Measurements from ENCODE around the gene BCL2L1. TPM values are rescaled to one million over a fixed set of nuclear protein-coding genes. Genes with fewer than 3 reads are reported as not detected.

BCL2L1 gene
- total and polyA plus RNA-seq, 10 of the 15 experiments (the other 5 are each of a cell fraction or from before 2014, with no cell fraction given): 0.63 to 67.7 (median 43.6) TPM

DNA sequence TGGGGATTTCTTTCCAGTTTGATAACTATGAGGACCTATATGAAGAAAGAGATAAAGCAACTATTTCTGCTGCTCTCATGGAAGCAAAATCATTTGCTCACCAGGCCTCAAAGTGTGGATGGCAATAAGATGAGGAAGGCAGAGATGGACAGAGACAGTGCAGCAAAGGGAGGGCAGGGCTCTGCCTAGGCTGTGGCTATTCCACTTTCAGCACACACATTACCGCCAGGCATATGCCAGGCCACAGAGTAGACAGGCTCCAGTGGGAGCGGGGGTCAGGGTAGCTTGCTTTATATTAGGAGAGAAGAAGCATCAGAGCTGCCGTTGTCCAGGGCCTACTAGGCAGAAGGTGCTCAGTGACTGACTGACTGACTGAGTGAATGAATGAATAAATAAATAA is 40.9 kb downstream of the BCL2L1 start:
- ATAC-seq: no peak
- POLR2A ChIA-PET: interaction anchor here (1.6 kb wide), 3 partner anchors 12 to 41 kb away, joined by 6 read pairs; partner anchors contain the start of gene BCL2L1
- H3K9ac ChIP-seq (ENCODE audit: control insufficient read depth, insufficient read depth, low read length): no peak overlapping the region
- BruUV-seq (replicated peaks): no TSS peak
- CTCF ChIA-PET: interaction anchor here (1.0 to 7.8 kb wide), 3 partner anchors 8 to 39 kb away, joined by 3 to 141 read pairs (median 52); partner anchors contain the start of gene BCL2L1
- RAD21 ChIA-PET (ENCODE audit: unreplicated experiment): interaction anchor here (1.4 to 1.9 kb wide), 3 partner anchors 20 to 42 kb away, joined by 4 to 5 read pairs (median 4); no protein-coding TSS in a partner anchor
- in situ Hi-C loops (cut with MboI) (no loop called here), intact Hi-C loops (cut with micrococcal nuclease; ENCODE audit: unreplicated experiment) (no loop called here)
- H3K9me3 ChIP-seq (replicated peaks; ENCODE audit: control insufficient read depth, insufficient read depth, low read length): no peaks in the 10 kb centered on the region
- no peak overlapping the region for H2AFZ ChIP-seq (ENCODE audit: control insufficient read depth, low read depth, low read length)
- H3K4me1 ChIP-seq (ENCODE audit: control insufficient read depth, insufficient read depth, low read length): peaks cover 32% of the 10 kb centered on the region
- no peak for FAIRE-seq
- 98% methylated on average over 3 of the region's 3 CpGs for WGBS (ENCODE audit: insufficient coverage, insufficient replicate concordance, low lambda C conversion rate, missing lambda C conversion rate)
- H3K27ac ChIP-seq (ENCODE audit: control insufficient read depth, insufficient read depth): no peak overlapping the region
- H3K36me3 ChIP-seq (ENCODE audit: control insufficient read depth in 2 of 2, insufficient read depth in 2 of 2, low read length in 1 of 2): peaks cover 4 to 21% of the 10 kb centered on the region in 2 experiments
- H3K27me3 ChIP-seq (replicated peaks in 1 of 2; ENCODE audit: control insufficient read depth in 2 of 2, insufficient read depth in 2 of 2, low read length in 1 of 2): no peaks in the 10 kb centered on the region
- no peak for DNase-seq (ENCODE audit: low read depth, low spot score)
- SMC1A ChIA-PET (ENCODE audit: uncharacterized antibody, unreplicated experiment): interaction anchor here (0.9 to 5.9 kb wide), 3 partner anchors 20 to 38 kb away, joined by 3 to 146 read pairs (median 43); partner anchors contain the start of gene BCL2L1
- no peak overlapping the region for H3K4me3 ChIP-seq
- no peak overlapping the region for H3K4me2 ChIP-seq (ENCODE audit: control insufficient read depth, insufficient read depth)
- peaks cover 31% of the 10 kb centered on the region for H3K79me2 ChIP-seq (ENCODE audit: control insufficient read depth, insufficient read depth, low read length)
- no peaks in the 10 kb centered on the region for H4K20me1 ChIP-seq (ENCODE audit: control insufficient read depth, insufficient read depth)
- TF ChIP-seq CBFB (IDR thresholded peaks at IDR 0.05; ENCODE audit: low read depth) (no peak), PAX5 (IDR thresholded peaks at IDR 0.05; ENCODE audit: borderline replicate concordance, low read depth, low read length) (no peak), RAD21 (IDR thresholded peaks at IDR 0.05; ENCODE audit: insufficient read depth, low read depth, low read length) (no peak), TBL1XR1 (IDR thresholded peaks at IDR 0.05; ENCODE audit: low read depth, low read length) (no peak), CREB1 (IDR thresholded peaks at IDR 0.05; ENCODE audit: low read depth) (no peak), ZNF24 (IDR thresholded peaks at IDR 0.05) (no peak), NFIC (IDR thresholded peaks at IDR 0.05; ENCODE audit: low read depth, low read length) (no peak)
